Measurements from ENCODE around the gene TMEM81.

Gene TMEM81

DNA sequence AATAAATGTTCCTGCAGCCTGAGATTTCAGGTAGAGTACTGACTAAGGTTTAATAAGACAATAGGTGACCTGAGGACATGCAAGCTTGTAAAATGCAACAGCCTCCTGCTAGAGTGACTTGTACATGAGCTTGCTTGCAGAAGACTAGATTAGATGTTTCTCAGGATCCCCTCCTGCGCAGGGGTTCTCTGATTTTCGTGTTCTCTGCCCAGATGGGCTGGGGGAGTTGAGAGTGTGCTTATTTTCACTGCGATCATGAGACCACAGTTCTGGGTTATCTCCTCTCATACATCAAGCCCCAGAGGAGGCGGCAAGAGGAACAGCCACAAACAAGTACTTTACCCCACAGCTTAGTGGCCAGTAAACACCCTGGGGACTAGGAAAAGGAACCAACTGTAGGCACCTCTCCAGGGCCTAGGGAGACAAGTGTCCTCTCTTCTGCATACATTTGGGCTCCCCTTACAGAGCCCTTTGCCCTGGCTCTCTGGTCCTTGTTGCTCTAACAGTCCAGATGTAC lies 8.0 kb downstream of the TMEM81 start:
- no peak for DNase-seq (ENCODE audit: low spot score)

DNA sequence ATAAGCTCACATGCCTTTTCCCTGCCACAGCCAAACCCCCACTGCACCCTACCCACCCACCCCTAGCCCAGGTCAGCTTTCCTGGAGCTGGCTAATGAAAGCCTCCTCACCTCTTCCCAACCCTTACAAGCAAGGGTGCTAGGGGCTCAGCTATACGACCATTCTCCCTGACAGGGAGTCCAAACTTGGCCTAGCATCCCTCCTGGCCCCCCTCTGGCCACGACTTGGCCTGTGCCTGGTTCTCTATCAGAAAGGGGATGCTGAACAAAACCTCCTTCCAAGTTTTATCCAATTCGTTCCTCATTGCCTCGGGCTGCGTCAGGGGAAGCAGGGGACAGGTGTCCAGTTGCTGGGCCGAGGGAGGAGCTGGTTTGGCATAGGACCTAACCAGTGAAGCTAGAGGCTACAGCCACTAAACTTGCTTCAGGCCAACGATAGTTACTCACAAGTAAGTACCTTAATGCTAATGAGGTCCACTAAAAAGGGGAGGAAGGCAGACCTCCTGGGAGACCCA lies 8.6 kb downstream of the TMEM81 start:
- no peak for DNase-seq (ENCODE audit: low spot score)

DNA sequence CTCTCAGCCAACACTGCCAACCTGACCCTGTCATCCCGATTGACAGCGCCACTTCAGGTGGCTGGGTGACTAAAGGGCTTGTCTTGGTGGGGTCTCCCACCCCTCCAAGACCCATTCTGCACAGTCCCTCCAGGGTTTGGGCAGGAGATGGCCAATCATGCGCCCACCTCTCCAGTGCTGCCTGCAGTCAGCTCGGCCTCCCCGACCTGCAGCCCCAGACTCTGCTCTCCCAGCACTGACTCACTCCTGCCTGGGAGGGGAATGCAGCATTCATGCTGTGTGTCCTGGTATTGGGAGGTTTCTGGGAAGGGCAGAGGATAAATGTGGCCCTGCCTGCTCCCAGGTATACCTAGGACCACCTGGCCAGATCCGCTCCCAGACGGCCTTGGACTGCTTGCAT lies 9.7 kb downstream of the TMEM81 start:
- DNase-seq (ENCODE audit: low spot score), result no peak

DNA sequence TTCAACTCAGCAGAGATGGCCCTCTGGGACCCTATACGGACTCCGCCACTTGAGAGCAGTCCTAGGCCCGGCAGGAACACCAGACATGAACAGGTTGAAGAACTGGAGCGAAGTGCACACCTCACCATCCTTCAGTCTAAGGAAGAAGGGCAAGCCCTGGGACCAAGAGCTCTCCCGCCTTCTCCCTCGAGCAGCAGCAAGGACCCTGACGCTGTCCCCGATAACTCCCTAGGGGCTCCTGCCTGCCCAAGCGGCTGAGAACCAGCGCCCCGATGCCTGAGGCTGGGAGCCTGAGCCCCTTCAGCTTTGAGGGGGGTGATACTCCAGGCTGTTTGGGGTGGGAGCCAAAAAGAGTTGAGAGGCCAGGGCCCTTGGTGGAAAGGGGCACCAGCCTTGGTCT lies 10.2 kb downstream of the TMEM81 start:
- no peak for DNase-seq (ENCODE audit: low spot score)

DNA sequence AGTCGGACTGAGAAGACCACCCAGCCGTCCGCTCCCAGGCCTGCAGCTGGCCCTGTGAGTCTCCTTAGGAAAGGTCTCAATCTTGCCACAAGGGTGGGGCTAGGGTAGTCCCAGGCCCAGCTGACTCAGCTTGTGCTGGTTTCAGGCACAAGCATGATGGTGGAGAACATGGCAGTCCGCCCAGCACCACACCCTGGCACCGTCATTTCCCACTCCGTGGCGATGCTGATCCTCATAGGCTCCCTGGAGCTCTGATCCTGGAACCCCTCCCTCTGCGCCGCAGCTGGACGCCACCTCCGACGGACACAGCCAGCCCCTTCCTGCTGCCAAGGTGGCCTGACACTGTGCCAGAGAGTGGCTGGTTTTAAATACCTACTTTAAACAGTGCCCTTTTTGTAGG lies 10.7 kb downstream of the TMEM81 start:
- no peak for DNase-seq (ENCODE audit: low spot score)

DNA sequence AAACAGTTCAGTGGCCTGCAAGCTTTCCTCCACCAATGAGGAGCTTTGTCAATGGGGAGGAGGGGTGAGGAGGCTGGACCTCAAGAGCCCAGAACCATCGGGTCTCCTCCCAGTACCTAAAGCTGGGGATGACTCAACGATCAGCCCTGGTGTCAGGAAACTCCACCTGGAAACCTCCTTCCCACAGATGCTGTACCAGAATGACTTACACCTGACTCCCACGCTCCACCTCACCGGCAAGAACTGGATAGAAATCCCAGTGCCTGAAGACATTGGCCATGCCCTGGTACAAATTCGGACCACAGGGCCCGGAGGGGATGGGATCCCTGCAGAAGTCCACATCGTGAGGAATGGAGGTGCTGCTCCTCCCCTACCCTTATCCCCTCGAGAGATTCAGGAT lies 11.4 kb downstream of the TMEM81 start:
- DNase-seq (ENCODE audit: low spot score), result no peak

DNA sequence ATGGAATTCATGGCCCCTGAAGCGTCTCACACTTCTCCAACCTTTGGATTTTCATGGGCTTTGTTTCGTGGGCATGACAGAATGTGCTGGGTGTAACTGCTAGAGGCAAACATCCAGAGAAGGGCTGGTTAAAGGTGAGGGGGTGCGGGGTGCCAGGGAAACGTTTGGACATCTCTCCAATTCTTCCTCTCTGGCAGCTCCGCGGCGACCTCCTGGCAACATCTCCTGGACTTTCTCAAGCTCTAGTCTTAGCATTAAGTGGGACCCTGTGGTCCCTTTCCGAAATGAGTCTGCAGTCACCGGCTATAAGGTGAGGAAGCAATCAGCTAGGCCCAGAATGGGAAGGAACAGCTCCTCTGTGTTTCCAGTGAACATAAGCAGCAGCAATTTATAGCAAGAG lies 12.0 kb downstream of the TMEM81 start:
- no peak for DNase-seq (ENCODE audit: low spot score)

DNA sequence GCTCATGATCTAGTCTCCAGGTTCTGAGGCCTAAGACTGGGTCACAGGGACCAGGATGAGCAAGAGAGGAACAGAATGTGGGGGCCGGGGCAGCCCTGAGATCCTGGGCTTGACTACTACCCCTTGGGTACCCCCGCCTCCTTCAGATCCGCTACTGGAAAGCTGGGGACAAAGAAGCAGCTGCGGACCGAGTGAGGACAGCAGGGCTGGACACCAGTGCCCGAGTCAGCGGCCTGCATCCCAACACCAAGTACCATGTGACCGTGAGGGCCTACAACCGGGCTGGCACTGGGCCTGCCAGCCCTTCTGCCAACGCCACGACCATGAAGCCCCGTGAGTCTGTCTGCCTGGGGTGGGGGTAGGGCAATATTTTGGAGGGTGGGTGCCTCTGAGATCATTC lies 12.5 kb downstream of the TMEM81 start:
- DNase-seq (ENCODE audit: low spot score), result no peak

DNA sequence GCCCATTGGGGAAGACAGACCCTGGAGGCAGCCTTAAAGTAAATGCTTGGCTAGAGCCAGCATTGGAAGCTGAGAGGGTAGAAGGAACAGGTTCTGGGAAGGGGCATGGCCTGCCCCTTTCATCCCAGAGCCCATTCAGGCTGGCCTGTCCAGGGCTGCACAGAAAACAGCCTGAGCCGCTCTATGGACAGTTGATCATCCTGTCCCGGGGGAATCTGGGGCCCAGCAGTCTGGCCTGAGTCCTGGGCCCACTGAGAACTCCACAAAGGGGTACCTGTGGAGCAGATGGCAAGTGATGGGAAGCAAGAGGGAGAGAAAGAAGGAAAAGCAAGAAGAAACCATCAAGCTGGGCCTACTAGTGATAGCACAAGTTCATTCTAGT lies 13.2 kb downstream of the TMEM81 start:
- DNase-seq (ENCODE audit: low spot score), result no peak

DNA sequence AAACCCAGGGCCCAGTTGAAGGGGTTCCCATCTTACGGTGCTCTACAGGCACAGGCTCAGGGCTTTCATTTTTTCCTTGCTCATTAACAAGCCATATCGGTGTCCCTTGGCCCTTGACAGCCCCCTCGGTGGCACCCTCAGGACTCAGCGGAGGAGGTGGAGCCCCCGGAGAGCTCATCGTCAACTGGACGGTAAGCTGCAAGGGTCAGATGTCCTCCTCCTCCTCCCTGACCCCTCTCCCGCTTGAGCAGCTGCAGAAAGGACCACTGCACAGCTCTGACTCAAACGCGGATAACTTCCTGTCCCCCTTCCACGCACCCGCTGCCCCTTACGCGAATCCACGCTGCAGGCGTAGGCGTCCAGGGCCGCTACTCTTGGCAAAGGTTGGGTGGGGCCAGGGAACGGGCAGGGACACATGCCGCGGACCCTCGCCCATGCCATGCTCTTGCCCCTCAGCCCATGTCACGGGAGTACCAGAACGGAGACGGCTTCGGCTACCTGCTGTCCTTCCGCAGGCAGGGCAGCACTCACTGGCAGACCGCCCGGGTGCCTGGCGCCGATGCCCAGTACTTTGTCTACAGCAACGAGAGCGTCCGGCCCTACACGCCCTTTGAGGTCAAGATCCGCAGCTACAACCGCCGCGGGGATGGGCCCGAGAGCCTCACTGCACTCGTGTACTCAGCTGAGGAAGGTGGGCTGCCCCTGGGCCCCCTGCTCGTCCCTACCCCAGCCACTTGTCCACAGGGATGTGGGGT lies 14.7 kb downstream of the TMEM81 start:
- peak; percentile 39 for DNase-seq (ENCODE audit: low spot score)

DNA sequence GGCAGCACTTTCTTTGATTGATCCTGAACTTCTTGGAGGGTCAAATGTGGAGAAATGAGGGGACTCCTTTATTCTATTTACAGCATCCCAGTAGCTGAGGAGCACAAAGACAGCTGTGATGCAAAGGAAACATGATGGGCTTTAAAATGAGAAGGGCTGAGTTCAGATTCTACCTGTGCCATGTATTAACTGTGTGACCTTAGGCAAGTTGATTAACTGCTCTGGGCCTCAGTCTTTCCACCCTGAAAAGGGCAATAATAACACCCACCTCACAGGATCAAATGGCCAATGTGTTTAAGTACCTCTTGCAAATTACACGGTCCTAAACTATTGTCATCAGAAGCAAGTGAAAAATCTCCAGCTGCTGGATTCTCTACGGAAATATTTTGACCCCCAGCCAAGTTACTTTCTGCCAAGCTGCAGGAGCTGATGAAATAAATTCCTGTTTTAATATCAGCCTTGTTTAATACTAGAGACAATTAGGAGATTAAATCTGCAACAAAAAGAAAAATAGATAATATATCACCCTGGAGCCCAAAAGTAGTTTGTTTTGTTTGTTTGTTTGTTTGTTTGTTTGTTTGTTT lies 15.7 kb downstream of the TMEM81 start:
- DNase-seq (ENCODE audit: low spot score), result no peak

DNA sequence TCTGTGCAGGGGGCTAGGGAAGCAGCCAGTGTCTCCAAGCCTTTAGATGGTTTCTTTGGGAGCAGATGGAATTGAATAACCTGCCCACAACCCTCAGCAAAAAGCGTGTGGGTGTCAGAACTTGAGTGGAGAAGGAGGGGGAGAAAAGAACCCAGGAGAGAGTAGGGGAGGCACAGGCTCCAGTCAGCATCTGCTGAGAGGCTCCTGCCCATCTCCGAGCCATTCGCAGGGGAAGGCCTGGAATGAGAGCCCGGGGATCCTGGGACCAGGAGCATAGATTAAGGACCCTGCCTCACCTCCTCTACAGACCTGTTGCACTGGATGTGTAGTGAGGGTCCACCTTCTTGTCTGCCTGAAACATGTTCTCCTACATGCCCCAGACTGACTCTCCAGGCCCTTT lies 16.3 kb downstream of the TMEM81 start:
- DNase-seq (ENCODE audit: low spot score), result peak; percentile 19

DNA sequence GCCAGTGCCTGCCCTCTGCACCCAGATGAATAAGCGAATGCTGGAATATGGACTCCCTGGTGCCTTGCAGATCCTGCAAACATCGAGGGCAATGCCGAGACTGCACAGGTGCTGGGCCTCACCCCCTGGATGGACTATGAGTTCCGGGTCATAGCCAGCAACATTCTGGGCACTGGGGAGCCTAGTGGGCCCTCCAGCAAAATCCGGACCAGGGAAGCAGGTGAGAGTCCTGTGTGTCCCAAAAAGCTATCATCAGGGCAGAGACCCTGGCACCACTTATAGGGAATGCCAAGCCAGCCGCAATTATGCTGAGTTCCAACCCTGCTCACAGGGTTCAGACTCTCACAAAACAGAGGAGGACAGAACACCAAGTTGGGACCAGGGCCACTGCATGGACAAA lies 17.2 kb downstream of the TMEM81 start:
- no peak for DNase-seq (ENCODE audit: low spot score)

DNA sequence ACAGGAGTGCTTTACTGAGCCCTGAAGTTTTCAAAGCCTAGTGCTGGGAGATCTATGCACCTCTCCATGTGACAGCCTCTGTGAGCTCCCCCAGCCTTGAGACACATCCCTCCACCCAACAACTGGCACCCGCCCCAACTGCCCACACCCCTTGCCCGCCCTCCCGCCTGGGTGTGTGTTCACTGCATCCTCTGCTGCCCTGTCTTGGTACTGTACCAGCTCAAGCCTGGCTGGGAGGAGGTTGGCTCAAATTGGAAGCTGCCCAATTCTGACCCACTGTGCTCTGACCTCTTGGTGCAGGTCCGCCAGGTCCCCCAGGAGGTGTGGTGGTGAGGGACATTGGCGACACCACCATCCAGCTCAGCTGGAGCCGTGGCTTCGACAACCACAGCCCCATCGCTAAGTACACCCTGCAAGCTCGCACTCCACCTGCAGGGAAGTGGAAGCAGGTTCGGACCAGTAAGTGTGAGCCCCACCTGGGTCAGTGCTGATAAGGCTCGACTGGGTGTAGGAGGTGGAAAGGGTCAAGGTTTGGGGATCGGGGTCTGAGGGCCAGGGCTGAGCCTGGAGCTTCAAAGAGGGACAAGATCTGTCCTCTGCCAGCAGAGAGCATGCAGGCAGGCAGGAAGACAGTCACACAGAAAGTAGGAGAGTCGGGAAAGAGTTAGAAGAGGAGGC lies 18.0 kb downstream of the TMEM81 start:
- DNase-seq (ENCODE audit: low spot score), result peak; percentile 50

DNA sequence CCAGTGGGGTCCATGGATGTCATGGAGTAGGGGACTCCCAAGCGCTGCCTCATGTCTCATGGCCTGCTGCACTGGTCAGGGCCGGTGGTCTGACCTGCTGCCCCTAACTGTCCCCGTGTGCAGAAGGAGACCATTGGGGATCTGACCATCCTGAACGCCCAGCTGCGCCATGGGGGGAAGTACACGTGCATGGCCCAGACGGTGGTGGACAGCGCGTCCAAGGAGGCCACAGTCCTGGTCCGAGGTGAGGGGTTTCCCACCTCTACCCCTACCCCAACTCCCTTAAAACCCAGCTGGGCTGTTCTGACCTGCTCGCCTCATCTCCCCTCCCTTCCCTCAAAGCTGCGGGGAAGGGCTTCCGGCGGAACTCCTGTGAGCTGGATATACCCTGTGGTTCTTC lies 18.6 kb downstream of the TMEM81 start:
- DNase-seq (ENCODE audit: low spot score), result peak; percentile 34

DNA sequence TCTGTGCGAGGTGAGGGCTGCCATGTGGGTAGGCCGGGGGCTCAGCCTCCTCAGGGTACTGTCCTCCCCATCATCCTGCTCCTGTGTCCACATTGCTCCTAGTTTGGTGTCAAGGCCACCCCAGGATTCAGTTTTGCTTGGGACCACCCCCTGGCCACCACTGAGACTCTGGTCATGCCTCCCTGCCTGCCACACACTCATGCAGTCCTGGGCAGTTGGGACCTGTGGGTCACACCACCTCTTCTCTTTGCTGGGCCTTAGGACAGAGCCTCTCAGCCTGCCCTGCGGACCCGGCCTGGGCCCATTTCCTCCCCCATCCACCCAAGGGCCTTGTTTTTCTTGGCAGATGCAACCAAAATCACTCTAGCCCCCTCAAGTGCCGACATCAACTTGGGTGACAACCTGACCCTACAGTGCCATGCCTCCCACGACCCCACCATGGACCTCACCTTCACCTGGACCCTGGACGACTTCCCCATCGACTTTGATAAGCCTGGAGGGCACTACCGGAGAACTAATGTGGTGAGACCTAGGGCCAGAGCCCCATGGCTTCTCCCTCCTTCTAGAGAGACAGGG lies 19.4 kb downstream of the TMEM81 start:
- no peak for DNase-seq (ENCODE audit: low spot score)

DNA sequence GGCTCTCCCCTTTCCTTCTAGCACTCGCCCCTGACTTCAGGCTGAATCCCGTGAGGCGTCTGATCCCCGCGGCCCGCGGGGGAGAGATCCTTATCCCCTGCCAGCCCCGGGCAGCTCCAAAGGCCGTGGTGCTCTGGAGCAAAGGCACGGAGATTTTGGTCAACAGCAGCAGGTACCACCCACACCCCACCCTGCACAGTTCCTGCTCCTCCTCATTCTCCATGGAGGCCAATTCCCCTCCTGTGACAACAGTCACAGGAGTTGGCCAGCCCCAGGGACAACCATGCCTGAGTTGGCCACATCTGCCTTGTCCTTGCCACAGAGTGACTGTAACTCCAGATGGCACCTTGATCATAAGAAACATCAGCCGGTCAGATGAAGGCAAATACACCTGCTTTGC lies 20.0 kb downstream of the TMEM81 start:
- DNase-seq (ENCODE audit: low spot score), result no peak

DNA sequence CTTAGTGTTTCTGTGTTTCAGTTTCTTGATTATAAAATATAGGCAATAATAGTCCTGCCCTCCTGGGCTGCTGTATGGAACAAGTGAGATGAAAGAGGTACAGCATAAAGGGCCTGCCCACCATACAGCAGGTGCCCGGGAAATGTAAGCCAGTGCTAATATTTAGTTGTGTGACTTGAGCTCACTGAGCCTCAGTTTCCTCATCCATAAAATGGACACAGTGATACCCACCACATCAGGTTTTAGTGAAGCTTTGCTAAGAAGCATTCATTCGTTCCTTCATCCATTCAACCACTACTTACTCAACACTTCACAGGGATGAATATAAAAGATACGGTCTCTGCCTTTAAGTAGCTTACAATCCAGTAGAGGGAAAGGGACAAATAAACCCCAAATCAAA lies 21.4 kb downstream of the TMEM81 start:
- no peak for DNase-seq (ENCODE audit: low spot score)

DNA sequence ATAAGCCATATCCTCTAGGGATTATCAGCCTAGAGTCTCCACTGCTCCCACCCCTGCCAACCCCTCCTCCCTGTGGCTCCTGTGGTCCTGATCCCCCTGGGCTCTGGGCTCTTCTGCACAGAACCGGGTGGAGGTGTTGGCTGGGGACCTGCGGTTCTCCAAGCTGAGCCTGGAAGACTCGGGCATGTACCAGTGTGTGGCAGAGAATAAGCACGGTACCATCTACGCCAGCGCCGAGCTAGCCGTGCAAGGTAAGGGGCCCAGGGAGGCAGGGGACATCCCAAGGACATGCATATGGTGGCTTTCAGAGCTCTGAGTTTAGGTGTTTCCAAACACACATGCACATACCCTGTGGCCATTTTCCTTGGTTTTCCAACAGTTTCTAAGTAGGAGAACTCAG lies 21.9 kb downstream of the TMEM81 start:
- no peak for DNase-seq (ENCODE audit: low spot score)

DNA sequence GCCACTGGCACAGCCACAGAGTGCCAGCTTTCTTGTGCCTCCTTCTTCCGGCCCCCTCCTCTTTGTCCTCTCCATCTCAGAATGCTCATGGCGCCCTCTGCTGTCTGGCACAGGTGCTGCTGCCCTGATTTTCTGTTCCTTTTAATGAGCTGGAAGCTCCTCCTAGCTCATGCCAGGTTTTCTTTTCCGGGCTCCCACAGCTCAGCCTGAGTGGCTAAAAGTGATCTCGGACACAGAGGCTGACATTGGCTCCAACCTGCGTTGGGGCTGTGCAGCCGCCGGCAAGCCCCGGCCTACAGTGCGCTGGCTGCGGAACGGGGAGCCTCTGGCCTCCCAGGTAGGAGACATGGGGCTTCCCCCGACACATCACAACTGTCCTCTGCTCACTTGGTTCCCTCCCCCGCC lies 22.6 kb downstream of the TMEM81 start:
- DNase-seq (ENCODE audit: low spot score), result peak; percentile 90

DNA sequence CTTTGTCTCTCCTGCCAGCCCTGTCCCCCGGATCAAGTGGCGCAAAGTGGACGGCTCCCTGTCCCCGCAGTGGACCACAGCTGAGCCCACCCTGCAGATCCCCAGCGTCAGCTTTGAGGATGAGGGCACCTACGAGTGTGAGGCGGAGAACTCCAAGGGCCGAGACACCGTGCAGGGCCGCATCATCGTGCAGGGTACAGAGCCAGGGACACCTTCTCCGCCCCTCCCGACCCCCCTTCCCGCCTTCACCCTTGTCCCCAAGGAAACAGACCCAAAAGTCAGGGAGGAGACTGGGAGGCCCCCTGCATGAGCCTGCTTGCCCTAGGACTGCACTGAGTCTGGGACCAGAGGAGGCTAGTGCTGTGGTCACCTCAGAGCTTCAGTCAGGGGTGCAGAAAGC lies 23.0 kb downstream of the TMEM81 start:
- no peak for DNase-seq (ENCODE audit: low spot score)

DNA sequence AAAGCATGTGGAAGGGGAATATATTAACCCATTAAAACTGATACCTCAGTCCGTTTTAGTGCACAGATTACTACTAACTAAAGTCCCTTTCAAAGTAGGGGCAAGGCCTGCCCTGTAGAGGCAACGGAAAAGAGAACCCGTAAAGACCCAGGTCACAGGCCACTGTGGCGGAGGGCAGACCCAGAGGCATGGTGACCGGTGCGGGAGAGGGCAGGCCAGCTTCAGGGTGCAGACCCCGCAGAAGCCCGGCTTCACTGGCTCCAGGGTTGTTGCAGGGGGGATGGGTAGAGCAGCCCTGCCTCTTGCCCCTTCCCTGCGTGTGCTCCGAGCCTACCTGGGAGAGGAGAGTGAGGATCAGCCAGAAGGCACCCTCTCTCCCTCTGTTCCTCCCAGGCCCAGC lies 23.5 kb downstream of the TMEM81 start:
- DNase-seq (ENCODE audit: low spot score), result no peak

DNA sequence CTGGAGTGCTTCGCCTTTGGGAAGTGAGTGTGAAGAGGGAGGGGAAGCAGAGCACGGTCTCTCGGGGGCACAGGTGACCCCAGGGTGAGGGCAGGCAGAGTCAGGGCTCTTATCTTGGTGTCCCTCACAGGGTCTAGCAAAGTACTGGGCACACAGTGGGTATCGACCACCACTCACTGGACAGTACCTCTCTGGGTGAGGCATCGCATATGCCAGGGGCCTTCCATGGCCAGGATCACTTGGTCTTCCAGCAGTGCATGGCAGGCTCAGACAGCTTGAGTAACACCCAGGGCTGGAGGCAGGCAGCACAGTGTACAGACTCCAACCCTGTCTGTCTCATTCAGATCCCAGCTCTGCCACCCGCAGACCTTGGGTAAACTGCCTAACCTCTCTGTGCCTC lies 24.6 kb downstream of the TMEM81 start:
- no peak for DNase-seq (ENCODE audit: low spot score)
